Nephron (organoid): ENCODE results near the gene FGF7.
A peak's percentile ranks its signal among the peaks of the same experiment; 100 is the strongest.
"Not testable (repeated sequence)": the region's sequence is repeated elsewhere in the genome, so short reads cannot be mapped to it uniquely, and the experiment has no call there.

Experiments
- H3K27ac Mint-ChIP-seq, 3 experiments: 2 replicates each; pipeline ENCODE4 v1.8.0; 2020; ENCODE audit warnings: mixed read lengths in 3 of 3, mild to moderate bottlenecking in 2 of 3, moderate library complexity in 1 of 3
- H3K27me3 Mint-ChIP-seq: 2 replicates; pipeline ENCODE4 v1.8.0; 2021; ENCODE audit warnings: low read depth, mild to moderate bottlenecking, moderate library complexity, mixed read lengths
- H3K36me3 Mint-ChIP-seq: 2 replicates; pipeline ENCODE4 v1.8.0; 2020; ENCODE audit warnings: low read depth, mixed read lengths
- H3K4me1 Mint-ChIP-seq: 2 replicates; pipeline ENCODE4 v1.8.0; 2020; ENCODE audit warnings: mixed read lengths
- H3K4me3 Mint-ChIP-seq, 3 experiments: 2 replicates each; pipeline ENCODE4 v1.8.0; 2020; ENCODE audit warnings: mild to moderate bottlenecking in 3 of 3, mixed read lengths in 3 of 3, moderate library complexity in 2 of 3
- H3K9me3 Mint-ChIP-seq: 2 replicates; pipeline ENCODE4 v1.8.0; 2020; ENCODE audit warnings: mixed read lengths
- TF ChIP-seq, protein P1 (sequence below), 3 experiments: fragments of 200-600 bp; sonication (generic); IDR thresholded peaks; one replicate each; pipeline ENCODE4 v1.5.0; 2021; ENCODE audit warnings: antibody characterized with exemption in 3 of 3; ENCODE audit not compliant: unreplicated experiment in 3 of 3

FGF7 gene

DNA sequence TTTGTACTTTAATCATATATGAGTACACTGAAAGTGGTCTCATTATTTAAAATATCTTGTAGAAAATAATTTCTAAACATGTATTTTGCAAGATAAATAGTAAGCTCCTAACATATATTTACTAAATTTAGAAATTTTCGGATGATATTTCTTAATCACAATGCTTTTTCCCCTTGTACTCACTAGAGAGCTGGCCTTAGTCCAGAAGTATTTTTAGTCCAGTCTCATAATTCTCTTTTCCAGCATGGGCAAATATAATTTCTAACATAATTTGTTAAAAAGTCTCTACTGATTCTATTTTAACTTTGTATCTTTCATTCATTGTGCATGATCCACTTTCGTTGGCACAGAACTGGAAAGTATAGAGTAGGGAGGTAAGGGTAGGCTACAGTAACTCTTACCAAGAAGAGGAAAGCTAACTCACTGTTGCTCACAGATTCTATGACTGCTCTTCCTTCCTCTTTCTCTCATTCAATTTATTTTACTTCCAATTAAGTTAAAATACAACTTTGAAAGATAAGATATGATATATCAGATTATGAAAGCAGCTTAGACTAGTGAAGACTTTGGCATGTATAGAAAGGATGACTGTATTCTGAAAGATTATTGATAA, 39.3 kb downstream of the FGF7 start:
- no peaks in the 10 kb centered on the region for H3K36me3 Mint-ChIP-seq

DNA sequence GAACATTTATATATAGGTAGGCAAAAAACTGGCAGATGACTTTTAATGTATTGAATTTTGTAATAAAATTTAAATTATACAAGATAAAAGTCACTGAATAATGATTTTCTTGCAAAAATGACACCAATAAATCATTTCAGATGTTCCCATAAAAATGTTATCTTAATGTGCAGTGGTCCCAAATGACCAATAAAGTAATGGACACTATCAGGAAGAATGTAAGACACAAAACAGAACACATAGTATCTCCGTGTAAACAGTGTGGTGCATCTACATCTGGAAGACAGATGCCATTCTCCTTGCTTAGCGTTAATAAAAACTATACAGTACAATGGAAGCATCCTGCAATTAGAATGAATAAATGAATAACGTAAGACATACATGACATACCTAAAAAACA, 41.5 kb downstream of the FGF7 start:
- Mint-ChIP-seq H3K27me3 (no peaks in the 10 kb centered on the region), H3K36me3 (no peaks in the 10 kb centered on the region), H3K9me3 (no peaks in the 10 kb centered on the region), H3K27ac (no peak overlapping the region), H3K4me3 (no peak overlapping the region), H3K4me1 (peaks cover 55% of the 10 kb centered on the region)
- TF ChIP-seq, protein P1, sequence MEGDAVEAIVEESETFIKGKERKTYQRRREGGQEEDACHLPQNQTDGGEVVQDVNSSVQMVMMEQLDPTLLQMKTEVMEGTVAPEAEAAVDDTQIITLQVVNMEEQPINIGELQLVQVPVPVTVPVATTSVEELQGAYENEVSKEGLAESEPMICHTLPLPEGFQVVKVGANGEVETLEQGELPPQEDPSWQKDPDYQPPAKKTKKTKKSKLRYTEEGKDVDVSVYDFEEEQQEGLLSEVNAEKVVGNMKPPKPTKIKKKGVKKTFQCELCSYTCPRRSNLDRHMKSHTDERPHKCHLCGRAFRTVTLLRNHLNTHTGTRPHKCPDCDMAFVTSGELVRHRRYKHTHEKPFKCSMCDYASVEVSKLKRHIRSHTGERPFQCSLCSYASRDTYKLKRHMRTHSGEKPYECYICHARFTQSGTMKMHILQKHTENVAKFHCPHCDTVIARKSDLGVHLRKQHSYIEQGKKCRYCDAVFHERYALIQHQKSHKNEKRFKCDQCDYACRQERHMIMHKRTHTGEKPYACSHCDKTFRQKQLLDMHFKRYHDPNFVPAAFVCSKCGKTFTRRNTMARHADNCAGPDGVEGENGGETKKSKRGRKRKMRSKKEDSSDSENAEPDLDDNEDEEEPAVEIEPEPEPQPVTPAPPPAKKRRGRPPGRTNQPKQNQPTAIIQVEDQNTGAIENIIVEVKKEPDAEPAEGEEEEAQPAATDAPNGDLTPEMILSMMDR (IDR thresholded peaks at IDR 0.05; ENCODE audit: unreplicated experiment in 3 of 3) = no peak

More for the DNA sequence above, 39.3 kb downstream of the FGF7 start:
- no peaks in the 10 kb centered on the region for H3K9me3 Mint-ChIP-seq
- TF ChIP-seq, protein P1 (IDR thresholded peaks at IDR 0.05; ENCODE audit: unreplicated experiment in 3 of 3) = no peak
- H3K4me1 Mint-ChIP-seq = peaks cover 59% of the 10 kb centered on the region
- peak overlapping the region in 2 of 3 experiments; percentile 12 to 53 for H3K27ac Mint-ChIP-seq
- no peaks in the 10 kb centered on the region for H3K27me3 Mint-ChIP-seq
- no peak overlapping the region for H3K4me3 Mint-ChIP-seq

DNA sequence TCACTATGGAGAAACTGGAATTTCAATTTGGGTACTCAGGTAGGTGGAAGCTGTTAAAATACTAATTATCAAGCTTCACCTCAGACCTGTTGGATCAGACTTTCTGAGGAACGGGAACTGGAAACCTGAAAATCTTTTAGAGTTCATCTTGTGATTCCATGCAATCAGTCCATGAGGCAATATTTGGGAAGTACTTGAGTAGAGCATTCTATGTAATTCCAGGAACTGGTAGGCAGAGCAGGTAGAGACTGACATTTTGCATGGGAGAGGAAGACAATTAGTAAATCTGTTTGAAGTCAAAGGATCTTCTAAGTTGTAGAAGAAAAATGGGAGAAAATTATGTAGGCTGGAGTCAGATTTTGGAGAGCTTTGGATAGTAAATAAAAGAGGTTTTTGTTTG, 43.1 kb downstream of the FGF7 start:
- Mint-ChIP-seq H3K36me3 (peaks cover 7% of the 10 kb centered on the region), H3K27me3 (no peaks in the 10 kb centered on the region), H3K4me1 (peaks cover 40% of the 10 kb centered on the region), H3K27ac (peak overlapping the region in 1 of 3 experiments; percentile 17), H3K4me3 (no peak overlapping the region), H3K9me3 (no peaks in the 10 kb centered on the region)
- TF ChIP-seq, protein P1 (IDR thresholded peaks at IDR 0.05; ENCODE audit: unreplicated experiment in 3 of 3) = no peak

DNA sequence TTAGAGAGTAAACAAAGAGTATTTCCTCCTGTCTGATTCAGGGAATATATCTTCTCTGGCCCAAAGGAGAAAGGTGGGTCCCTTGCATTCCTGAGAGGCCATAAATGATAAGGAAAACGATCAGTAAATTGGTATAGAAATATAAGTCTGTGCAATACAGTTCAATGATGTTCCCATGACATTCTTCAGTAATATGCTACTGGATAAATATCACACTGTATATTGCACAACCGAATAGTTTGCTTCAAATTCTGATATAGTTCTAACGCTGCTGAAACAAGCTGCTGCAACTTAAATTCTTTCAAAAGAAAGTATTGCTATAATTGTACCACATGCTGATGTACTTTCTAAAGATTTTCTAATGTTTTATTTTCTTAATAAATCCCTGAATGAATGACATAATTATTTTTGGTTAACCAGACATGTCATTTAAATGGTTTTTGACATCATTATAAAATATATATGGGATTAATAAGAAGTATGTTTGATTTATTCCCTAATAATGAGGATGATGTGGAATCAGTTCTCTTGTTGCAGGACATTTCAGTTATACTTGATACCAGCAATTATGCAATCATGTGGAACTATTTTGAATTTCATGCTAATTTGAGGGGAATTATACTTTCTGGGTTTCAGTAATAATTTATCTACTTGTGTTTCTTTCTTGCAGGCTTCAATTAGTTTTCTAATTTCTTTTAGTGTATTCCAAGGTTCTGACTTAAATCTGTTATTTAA, 44.9 kb downstream of the FGF7 start:
- H3K27me3 Mint-ChIP-seq = no peaks in the 10 kb centered on the region
- no peaks in the 10 kb centered on the region for H3K9me3 Mint-ChIP-seq
- no peak overlapping the region for H3K4me3 Mint-ChIP-seq
- peaks cover 20% of the 10 kb centered on the region for H3K36me3 Mint-ChIP-seq
- H3K4me1 Mint-ChIP-seq = peaks cover 27% of the 10 kb centered on the region
- TF ChIP-seq, protein P1 (IDR thresholded peaks at IDR 0.05; ENCODE audit: unreplicated experiment in 3 of 3) = no peak
- H3K27ac Mint-ChIP-seq = peak overlapping the region; percentile 33 to 59 (median 49)

DNA sequence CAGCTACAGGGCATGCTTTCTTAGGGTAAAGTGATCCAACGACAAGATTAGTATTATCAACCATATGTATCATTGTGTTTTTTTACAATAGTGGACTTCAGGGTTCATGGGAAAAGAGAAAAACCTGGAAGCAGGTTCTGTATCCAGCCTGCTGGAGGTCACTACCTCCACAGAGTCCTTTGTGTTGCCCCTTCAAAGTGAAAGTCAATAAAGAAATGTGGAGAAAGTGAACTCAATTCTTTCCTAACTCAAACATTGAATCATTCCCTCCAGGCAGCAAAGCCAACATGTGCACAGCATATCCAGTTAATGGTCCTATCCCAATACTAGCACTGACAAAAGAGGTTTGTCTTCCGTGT, 45.4 kb downstream of the FGF7 start:
- no peaks in the 10 kb centered on the region for H3K9me3 Mint-ChIP-seq
- H3K4me3 Mint-ChIP-seq = no peak overlapping the region
- H3K27ac Mint-ChIP-seq = peak overlapping the region; percentile 33 to 59 (median 49)
- H3K36me3 Mint-ChIP-seq = peaks cover 20% of the 10 kb centered on the region
- peaks cover 26% of the 10 kb centered on the region for H3K4me1 Mint-ChIP-seq
- TF ChIP-seq, protein P1 (IDR thresholded peaks at IDR 0.05; ENCODE audit: unreplicated experiment in 3 of 3) = no peak
- H3K27me3 Mint-ChIP-seq = no peaks in the 10 kb centered on the region

DNA sequence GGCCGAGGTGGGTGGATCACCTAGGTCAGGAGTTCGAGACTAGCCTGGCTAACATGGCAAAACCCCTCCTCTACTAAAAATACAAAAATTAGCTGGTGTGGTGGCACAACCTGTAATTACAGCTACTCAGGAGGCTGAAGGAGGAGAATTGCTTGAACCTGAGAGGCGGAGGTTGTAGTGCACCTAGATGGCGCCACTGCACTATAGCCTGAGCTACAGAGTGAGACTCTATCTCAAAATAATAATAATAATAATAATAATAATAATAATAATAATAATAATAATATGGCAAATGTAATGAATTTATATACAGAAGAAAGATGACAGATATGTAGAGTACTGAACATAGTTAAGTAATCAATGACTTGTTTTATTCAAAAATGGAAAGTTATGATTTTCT, 48.2 kb downstream of the FGF7 start:
- H3K27me3 Mint-ChIP-seq, H3K27ac Mint-ChIP-seq, H3K4me3 Mint-ChIP-seq, H3K9me3 Mint-ChIP-seq: not testable (repeated sequence)
- H3K36me3 Mint-ChIP-seq = peaks cover 27% of the 10 kb centered on the region
- H3K4me1 Mint-ChIP-seq = peaks cover 17% of the 10 kb centered on the region
